Kidney epithelial cell (primary cell): Measurements from ENCODE around the gene COLEC12. TPM values are rescaled to one million over a fixed set of nuclear protein-coding genes. Genes with fewer than 3 reads are reported as not detected.

ENCODE experiments used
- DNase-seq: peaks from one replicate; pipeline ENCODE4 v3.0.0-alpha.2; 2010; ENCODE audit warnings: low read depth
- H3K27me3 ChIP-seq: 2 replicates; pipeline ENCODE4 v1.6.0; 2011; ENCODE audit warnings: low read length; ENCODE audit not compliant: control insufficient read depth, insufficient read depth
- H3K36me3 ChIP-seq: 2 replicates; pipeline ENCODE4 v1.5.1; 2011; ENCODE audit warnings: low read length; ENCODE audit not compliant: control insufficient read depth, insufficient read depth
- H3K4me3 ChIP-seq: 2 replicates; pipeline ENCODE4 v1.5.1; 2011; ENCODE audit warnings: low read depth, mild to moderate bottlenecking, control low read depth, low read length
- total RNA-seq: library from RNA; depleted of rRNA; stranded (reverse); fragments of >200 nt; gene quantifications from 2 replicates; pipeline ENCODE4 v1.2.3, GENCODE V29; 2015
- TF ChIP-seq, protein P1 (sequence below): IDR thresholded peaks from 2 replicates; pipeline ENCODE4 v1.5.1; 2011; ENCODE audit warnings: mild to moderate bottlenecking, moderate library complexity, low read length, control low read depth, inconsistent platforms; ENCODE audit not compliant: insufficient read depth, poor library complexity, severe bottlenecking

COLEC12 gene
- total RNA-seq, 1 donor from 2014 or later, result 1.2 TPM

DNA sequence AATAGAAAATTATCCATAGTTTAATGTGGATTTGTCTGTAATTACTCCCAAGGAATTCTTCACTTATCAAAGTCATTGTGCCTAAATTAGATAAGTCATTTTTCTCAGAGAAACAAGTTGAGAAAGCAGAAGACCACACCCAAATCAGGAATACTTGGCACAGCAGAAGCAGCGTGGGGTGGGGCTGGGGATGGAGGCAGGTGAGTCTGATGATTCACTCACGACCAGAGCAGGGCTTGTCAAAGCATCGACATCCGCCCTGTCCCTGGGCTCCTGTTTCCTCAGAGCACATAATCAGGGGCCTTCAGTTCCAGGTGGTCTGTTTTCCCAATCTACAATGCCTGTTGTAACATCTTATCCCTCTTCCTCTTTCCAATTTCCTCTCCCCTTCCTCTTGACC is 31.5 kb upstream of the COLEC12 start:
- TF ChIP-seq, protein P1, sequence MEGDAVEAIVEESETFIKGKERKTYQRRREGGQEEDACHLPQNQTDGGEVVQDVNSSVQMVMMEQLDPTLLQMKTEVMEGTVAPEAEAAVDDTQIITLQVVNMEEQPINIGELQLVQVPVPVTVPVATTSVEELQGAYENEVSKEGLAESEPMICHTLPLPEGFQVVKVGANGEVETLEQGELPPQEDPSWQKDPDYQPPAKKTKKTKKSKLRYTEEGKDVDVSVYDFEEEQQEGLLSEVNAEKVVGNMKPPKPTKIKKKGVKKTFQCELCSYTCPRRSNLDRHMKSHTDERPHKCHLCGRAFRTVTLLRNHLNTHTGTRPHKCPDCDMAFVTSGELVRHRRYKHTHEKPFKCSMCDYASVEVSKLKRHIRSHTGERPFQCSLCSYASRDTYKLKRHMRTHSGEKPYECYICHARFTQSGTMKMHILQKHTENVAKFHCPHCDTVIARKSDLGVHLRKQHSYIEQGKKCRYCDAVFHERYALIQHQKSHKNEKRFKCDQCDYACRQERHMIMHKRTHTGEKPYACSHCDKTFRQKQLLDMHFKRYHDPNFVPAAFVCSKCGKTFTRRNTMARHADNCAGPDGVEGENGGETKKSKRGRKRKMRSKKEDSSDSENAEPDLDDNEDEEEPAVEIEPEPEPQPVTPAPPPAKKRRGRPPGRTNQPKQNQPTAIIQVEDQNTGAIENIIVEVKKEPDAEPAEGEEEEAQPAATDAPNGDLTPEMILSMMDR, result no peak
- Histone ChIP-seq H3K4me3 (no peak overlapping the region), H3K36me3 (no peaks in the 10 kb centered on the region), H3K27me3 (no peaks in the 10 kb centered on the region)
- no peak for DNase-seq

DNA sequence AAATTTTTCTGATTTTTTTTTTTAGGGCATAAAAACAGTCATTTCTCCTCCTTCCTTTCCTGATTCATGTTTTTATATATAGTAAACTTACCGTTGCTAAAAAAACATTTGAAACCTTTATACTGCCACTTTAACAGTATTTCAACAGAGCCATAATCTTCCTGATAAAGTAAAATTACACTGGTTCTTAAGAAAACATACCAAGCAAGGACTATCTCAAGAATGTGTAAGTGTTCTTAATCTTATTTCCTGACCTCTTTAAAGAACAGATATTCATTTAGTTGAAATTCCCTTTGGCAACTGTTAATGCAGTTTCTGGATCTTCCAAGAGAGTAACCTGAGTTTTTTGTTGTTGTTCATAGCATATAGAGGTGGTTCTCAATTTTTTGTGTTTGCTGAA is 26.6 kb upstream of the COLEC12 start:
- TF ChIP-seq, protein P1, result no peak
- Histone ChIP-seq H3K4me3 (no peak overlapping the region), H3K27me3 (no peaks in the 10 kb centered on the region), H3K36me3 (no peaks in the 10 kb centered on the region)
- no peak for DNase-seq

DNA sequence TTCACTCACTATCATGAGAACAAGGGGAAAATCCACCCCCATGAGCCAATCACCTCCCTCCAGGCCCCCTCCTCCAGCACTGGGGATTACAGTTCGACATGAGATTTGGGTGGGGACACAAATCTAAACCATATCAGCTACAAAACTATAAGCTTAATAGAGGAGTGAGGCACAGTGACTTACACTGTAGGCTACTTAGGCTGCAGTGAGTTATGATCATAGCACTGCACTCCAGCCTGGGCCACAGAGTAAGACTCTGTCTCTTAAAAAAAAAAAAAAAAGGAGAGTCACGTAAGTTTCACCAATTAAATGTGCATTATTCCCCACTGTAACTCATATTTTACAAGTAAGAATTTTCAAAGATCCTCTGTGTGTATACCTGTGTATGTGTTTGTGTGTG is 26.2 kb upstream of the COLEC12 start:
- TF ChIP-seq, protein P1, result no peak
- Histone ChIP-seq H3K36me3 (no peaks in the 10 kb centered on the region), H3K4me3 (no peak overlapping the region), H3K27me3 (no peaks in the 10 kb centered on the region)
- no peak for DNase-seq

DNA sequence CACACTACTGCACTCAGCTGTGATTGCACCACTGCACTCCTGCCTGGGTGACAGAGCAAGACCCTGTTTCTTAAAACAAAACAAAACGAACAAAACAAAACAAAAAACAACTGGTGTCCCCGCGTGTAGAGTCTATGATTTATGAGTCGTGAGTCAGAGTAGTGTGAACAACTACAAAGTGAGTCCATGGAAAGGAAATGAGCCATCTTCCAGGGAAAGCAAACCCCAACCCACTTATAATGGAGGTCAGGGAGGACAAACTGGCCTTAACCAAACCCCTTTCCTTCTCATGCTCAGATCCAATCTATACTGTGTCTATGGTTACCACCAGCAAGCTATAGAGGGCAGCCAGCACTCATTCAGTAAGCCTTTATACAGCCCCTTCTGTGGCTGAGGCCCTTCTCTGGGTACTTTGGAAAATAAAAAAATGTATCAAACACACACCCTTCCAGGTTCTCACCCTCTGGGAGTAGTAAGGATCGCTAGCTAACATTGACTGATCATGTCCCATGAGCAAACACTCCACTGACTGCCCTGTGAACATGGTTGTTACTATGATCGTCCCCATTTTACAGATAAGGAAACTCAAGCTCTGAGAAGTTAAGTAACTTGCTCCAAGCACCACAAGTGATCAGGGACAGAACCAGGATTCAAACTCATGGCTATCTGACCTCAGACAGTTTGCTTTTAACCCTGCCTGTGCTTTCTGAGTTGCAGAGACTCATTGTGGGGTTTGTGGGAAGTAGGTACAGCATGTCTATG is 24.7 kb upstream of the COLEC12 start:
- no peak overlapping the region for H3K4me3 ChIP-seq
- TF ChIP-seq, protein P1, result no peak
- peak; percentile 35 for DNase-seq
- H3K36me3 ChIP-seq, result no peaks in the 10 kb centered on the region
- no peaks in the 10 kb centered on the region for H3K27me3 ChIP-seq

DNA sequence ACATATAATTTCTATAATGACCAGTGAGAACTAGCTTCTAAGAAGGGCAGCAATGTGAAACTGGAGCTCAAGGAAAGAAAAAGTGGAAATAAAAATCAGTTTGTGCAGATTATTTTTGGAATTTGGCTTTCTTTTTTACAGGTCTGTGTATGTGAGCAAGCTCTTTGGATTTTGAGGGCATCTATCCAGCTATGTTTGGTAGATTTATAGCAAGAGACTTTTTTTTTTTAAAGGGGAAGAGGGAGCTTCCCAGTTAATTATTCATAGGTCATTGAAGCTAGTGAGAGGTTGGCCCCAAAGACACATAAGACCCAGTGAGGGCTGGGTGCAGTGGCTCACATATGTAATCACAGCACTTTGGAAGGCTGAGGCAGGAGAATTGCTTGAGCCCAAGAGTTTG is 24.0 kb upstream of the COLEC12 start:
- H3K36me3 ChIP-seq, result no peaks in the 10 kb centered on the region
- H3K27me3 ChIP-seq, result no peaks in the 10 kb centered on the region
- TF ChIP-seq, protein P1, result no peak
- no peak overlapping the region for H3K4me3 ChIP-seq
- DNase-seq, result peak; percentile 44

DNA sequence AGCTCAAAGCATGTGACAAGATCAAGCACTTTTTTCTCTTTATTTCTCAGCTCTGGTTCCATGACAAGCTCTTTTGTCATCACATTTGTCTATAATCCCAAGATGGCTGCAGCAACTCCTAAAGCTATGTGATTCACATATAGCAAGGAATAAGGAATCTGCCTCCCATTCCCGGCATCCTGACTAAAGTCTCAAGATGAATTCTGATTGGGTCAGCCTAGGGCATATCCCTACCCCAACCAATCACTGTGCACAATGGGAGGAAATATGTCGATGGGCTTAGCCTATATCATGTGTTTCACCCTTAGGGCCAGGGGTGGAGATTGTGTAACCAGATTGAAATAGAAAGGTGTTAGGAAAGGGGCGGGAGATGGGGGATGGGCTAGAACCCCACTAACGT is 23.1 kb upstream of the COLEC12 start:
- no peaks in the 10 kb centered on the region for H3K27me3 ChIP-seq
- TF ChIP-seq, protein P1, result no peak
- H3K4me3 ChIP-seq, result no peak overlapping the region
- no peak for DNase-seq
- no peaks in the 10 kb centered on the region for H3K36me3 ChIP-seq
